ENCODE results near the gene TSEN15. TPM values are rescaled to one million over a fixed set of nuclear protein-coding genes. Genes with fewer than 3 reads are reported as not detected.

Gene TSEN15
- total RNA-seq (2014; rRNA removed; shearing (Covaris generic)): 55.8 and 61.0 TPM in 2 replicates
- 51.6 and 55.8 TPM in 2 replicates for polyA plus RNA-seq (2016; fragmentation: Nextera tagmentation; extraction: Ambion mirVana)
- long read RNA-seq, transcript TSEN15-203 (4 exons, 1,844 nt): minor isoform, 5 of 60 reads
- long read RNA-seq, transcript TSEN15-216 (5 exons, 1,986 nt): major isoform, 33 of 60 reads
- long read RNA-seq, transcript TSEN15-208 (4 exons, 2,219 nt): minor isoform, 13 of 60 reads
- long read RNA-seq, partial matches to known transcripts: 1 of 60 reads
- long read RNA-seq, other reads (novel, unspliced or antisense): 3 of 60 reads

DNA sequence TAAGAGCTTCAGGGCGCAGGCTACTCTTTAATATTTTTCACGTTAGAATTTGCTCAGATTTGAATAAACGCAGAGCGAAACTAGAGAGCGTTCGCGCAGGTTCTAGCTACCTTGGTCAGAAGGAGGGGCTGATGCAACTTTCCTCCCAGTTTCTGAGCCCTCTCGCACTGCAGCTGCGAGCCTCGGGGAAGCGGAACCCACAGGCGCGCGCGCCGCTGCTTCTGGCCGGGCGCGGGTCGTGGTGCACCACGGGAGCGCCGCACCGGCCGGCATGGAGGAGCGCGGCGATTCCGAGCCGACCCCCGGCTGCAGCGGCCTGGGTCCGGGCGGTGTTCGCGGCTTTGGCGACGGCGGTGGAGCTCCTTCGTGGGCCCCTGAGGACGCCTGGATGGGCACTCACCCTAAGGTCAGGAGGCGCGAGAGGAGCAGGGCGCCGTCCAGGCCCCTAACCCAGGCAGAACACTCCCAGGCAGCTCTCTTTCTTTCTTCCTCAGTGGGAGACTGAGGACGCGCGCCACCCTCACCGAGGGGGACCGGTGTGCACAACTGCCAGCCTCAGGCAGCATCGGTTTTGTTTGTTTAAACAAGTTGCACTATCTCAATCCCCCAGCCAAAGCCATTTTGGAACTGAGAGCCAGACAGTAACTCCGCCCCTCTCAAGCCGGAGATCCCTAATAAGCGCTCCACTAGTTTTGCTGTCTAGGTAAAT, at the start of gene TSEN15:
TSS of gene TSEN15 (plus strand) at position 246 of the 709 bp plus-strand sequence. CDS start at position 272, 26 bp downstream.
- Histone ChIP-seq H2AFZ (peak within 1 kb of the TSS; percentile 14; the same call in 1 of the 2 replicates), H3F3A (replicated peaks; ENCODE audit: low read depth) (no peaks in the 10 kb centered on the region), H3K9me2 (ENCODE audit: insufficient read depth) (no peaks in the 10 kb centered on the region), H3K79me2 (replicated peaks; ENCODE audit: insufficient read depth) (peaks cover 12% of the 10 kb centered on the region; the same call in 1 of the 2 replicates), H4K20me1 (replicated peaks; ENCODE audit: insufficient read depth) (no peaks in the 10 kb centered on the region), H3K4me3 (peak within 1 kb of the TSS; percentile 70), H3K27me3 (ENCODE audit: insufficient read depth) (no peaks in the 10 kb centered on the region), H3K4me2 (peak within 1 kb of the TSS; percentile 83), H3K36me3 (ENCODE audit: insufficient read depth) (no peaks in the 10 kb centered on the region; the same call in 1 of the 2 replicates), H3K27ac (ENCODE audit: low read depth) (peak within 1 kb of the TSS; percentile 88), H3K4me1 (ENCODE audit: insufficient read depth) (peaks cover 48% of the 10 kb centered on the region)
- Mint-ChIP-seq H3K4me1 (peaks cover 58% of the 10 kb centered on the region), H3K4me3 (peak within 1 kb of the TSS; percentile 92), H3K9me3 (peaks cover 3% of the 10 kb centered on the region; the same call in 1 of the 3 replicates), H3K27me3 (ENCODE audit: insufficient read depth, low read depth, poor library complexity) (peaks cover 5% of the 10 kb centered on the region), H3K36me3 (ENCODE audit: low read depth) (peaks cover 29% of the 10 kb centered on the region), H3K27ac (peak within 1 kb of the TSS; percentile 100)
- TF ChIP-seq JUNB (IDR thresholded peaks at IDR 0.05; ENCODE audit: unreplicated experiment): no peak
- no peak for TF ChIP-seq ETS1 (IDR thresholded peaks at IDR 0.05)
- no peak for TF ChIP-seq STAT1 (IDR thresholded peaks at IDR 0.05; ENCODE audit: unreplicated experiment)
- TF ChIP-seq POLR2AphosphoS5 (IDR thresholded peaks at IDR 0.05; ENCODE audit: low read depth): peak; percentile 74
- peak; percentile 92 for ATAC-seq
- peak; percentile 84 for DNase-seq (ENCODE audit: low spot score)

DNA sequence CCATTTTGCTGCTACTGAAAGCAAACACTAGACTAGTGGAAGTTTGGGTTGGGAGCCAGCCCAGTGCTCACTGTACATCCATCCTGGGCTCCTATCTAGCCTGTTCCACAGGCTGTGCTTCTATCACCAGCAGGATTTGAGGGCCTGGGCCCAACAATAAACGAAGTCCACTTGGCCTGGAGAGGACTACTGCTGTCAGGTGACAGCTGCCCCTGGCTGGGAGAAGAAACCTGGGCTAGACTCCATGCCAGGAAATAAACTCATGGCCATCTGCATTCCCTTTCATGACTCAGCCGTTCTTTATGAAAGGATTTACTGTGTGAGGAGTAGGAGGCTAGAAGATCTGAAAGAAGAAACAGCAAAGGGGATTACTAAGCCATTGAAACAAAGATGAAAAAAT, 49.5 kb upstream of the TSEN15 start:
- Histone ChIP-seq H3K9me2 (ENCODE audit: insufficient read depth) (peaks cover 5% of the 10 kb centered on the region; the same call in 1 of the 2 replicates), H3F3A (replicated peaks; ENCODE audit: low read depth) (no peaks in the 10 kb centered on the region), H3K4me3 (no peak overlapping the region), H2AFZ (peak overlapping the region; percentile 57), H3K27me3 (ENCODE audit: insufficient read depth) (no peaks in the 10 kb centered on the region), H3K36me3 (ENCODE audit: insufficient read depth) (no peaks in the 10 kb centered on the region), H4K20me1 (replicated peaks; ENCODE audit: insufficient read depth) (no peaks in the 10 kb centered on the region), H3K4me1 (ENCODE audit: insufficient read depth) (peaks cover 10% of the 10 kb centered on the region), H3K27ac (ENCODE audit: low read depth) (no peak overlapping the region), H3K4me2 (peak overlapping the region; percentile 6; the same call in 1 of the 2 replicates), H3K79me2 (replicated peaks; ENCODE audit: insufficient read depth) (no peaks in the 10 kb centered on the region)
- ATAC-seq: peak; percentile 60
- H3K27ac Mint-ChIP-seq: peak overlapping the region; percentile 76
- H3K4me1 Mint-ChIP-seq: peaks cover 6% of the 10 kb centered on the region
- DNase-seq (ENCODE audit: low spot score): no peak
- no peaks in the 10 kb centered on the region for H3K9me3 Mint-ChIP-seq
- H3K4me3 Mint-ChIP-seq: no peak overlapping the region
- no peaks in the 10 kb centered on the region for H3K36me3 Mint-ChIP-seq (ENCODE audit: low read depth)
- no peaks in the 10 kb centered on the region for H3K27me3 Mint-ChIP-seq (ENCODE audit: insufficient read depth, low read depth, poor library complexity)
- TF ChIP-seq ZNF462 (CRISPR knock-in tag; IDR thresholded peaks at IDR 0.05): peak; percentile 93
- no peak for TF ChIP-seq ETS1 (IDR thresholded peaks at IDR 0.05)

All from GM23338 (cell line).